ENCODE results near the gene GAS1. TPM values are rescaled to one million over a fixed set of nuclear protein-coding genes. Genes with fewer than 3 reads are reported as not detected.
A peak's percentile ranks its signal among the peaks of the same experiment; 100 is the strongest.

The GAS1 gene
- total RNA-seq, 3 donors from 2014 or later, result 2.2 to 57.3 (median 4.2) TPM

- peaks cover 10% of the 10 kb centered on the region for H3K4me1 ChIP-seq (ENCODE audit: low read depth)
- no peaks in the 10 kb centered on the region for H3K36me3 ChIP-seq (ENCODE audit: low read depth)
- intact Hi-C loops (cut with DNase I, micrococcal nuclease), result no loop called here
- no peak overlapping the region for H3K4me3 ChIP-seq
- H3K9me3 ChIP-seq, result no peaks in the 10 kb centered on the region
- TF ChIP-seq, protein P1, sequence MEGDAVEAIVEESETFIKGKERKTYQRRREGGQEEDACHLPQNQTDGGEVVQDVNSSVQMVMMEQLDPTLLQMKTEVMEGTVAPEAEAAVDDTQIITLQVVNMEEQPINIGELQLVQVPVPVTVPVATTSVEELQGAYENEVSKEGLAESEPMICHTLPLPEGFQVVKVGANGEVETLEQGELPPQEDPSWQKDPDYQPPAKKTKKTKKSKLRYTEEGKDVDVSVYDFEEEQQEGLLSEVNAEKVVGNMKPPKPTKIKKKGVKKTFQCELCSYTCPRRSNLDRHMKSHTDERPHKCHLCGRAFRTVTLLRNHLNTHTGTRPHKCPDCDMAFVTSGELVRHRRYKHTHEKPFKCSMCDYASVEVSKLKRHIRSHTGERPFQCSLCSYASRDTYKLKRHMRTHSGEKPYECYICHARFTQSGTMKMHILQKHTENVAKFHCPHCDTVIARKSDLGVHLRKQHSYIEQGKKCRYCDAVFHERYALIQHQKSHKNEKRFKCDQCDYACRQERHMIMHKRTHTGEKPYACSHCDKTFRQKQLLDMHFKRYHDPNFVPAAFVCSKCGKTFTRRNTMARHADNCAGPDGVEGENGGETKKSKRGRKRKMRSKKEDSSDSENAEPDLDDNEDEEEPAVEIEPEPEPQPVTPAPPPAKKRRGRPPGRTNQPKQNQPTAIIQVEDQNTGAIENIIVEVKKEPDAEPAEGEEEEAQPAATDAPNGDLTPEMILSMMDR (IDR thresholded peaks at IDR 0.05), result no peak
- ATAC-seq (no peak), DNase-seq (peak in 1 of 3 donors; percentile 34)
Observed at GRCh38 chr9:86943201-86944113, 3.8 kb downstream of the GAS1 start.

DNA sequence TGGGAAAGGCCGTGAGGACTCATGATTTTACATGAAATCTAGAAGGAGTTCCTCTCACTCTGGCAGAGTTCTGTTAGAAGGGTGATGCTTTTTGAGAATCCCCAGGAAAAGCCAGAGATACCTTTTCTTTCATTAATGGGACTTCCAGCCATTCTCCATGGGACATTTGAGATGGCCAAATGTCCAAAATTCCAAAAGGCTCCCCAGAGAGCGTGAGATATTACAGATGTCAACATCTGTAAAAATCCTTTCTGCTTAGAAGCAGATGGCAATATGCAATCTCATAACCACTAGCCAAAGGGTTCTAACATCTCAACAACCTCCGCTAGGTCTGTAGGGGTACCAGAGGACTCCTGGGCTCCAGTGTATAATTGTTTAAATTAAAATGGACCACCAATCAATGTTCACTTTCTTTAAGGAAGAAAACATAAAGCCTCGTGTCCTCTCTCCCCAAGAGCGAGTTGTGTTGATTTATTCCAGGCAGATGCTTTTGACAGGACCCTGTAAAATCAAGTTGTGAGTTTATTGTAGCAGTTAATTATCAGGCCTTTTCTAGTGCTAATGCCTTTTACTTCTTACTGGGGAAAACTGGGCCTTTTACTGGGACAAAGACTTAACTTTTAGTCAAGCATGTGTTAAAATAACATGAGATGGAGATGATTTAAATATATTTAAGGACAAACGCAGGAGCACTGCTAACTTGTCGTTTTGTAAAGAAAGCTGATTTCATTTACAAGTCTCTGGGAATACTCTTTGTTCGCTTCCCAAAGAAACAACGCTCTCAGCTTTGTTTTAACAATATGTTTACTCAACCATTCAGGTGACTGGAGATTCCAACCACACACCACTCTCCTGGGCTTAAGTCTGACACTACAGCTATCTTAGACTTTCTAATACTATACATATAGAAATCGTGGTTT is 4.8 kb downstream of the GAS1 start:
- intact Hi-C loops (cut with DNase I, micrococcal nuclease), result no loop called here
- ATAC-seq, result no peak

DNA sequence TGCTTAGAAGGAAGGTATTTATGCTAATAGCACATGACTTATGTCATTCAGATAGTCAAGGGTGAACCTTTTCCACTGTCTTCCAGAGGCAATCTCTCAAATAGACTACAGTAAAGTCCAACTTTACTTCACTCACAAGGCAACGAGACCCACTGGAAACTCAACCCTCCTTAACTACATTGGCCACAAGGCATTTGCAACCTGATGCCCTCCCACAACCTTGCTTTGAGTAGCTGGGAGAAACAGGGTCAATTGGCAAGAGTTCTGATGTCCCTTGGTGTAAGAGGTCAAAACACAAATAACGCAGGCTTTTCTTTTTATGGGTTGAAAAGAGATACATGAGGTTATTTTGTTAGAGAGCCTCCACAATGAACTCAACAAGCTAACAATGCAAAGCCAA is 6.1 kb downstream of the GAS1 start:
- Histone ChIP-seq H3K4me1 (ENCODE audit: low read depth) (peaks cover 10% of the 10 kb centered on the region), H3K4me3 (no peak overlapping the region), H3K9me3 (no peaks in the 10 kb centered on the region), H3K36me3 (ENCODE audit: low read depth) (no peaks in the 10 kb centered on the region)
- no peak for DNase-seq
- intact Hi-C loops (cut with DNase I, micrococcal nuclease), result no loop called here
- TF ChIP-seq, protein P1 (IDR thresholded peaks at IDR 0.05), result no peak
- ATAC-seq, result no peak

More for the DNA sequence above, 4.8 kb downstream of the GAS1 start:
- Histone ChIP-seq H3K9me3 (no peaks in the 10 kb centered on the region), H3K4me1 (ENCODE audit: low read depth) (peaks cover 10% of the 10 kb centered on the region), H3K36me3 (ENCODE audit: low read depth) (no peaks in the 10 kb centered on the region), H3K4me3 (no peak overlapping the region)
- TF ChIP-seq, protein P1 (IDR thresholded peaks at IDR 0.05), result no peak
- no peak for DNase-seq

DNA sequence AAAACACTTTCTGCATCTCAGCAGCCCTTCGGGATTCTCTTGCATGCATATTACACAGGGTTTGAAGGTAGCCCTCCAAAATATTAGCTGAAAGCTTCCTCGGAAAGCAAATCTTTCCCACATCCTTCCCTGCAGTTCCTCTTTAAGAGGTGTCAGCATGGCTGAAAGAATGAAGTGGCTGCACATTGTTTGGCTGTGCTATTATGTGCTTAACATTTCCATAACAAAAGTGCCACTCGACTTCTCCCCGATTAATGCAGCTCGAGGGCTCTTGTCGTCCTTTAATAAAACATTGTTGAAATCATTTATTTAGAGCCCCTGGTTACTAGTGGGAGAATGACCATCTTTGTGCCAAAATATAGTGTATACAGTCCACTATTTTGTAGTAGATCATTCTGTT is 6.5 kb downstream of the GAS1 start:
- TF ChIP-seq, protein P1 (IDR thresholded peaks at IDR 0.05), result no peak
- no peaks in the 10 kb centered on the region for H3K9me3 ChIP-seq
- ATAC-seq (no peak), DNase-seq (no peak)
- H3K36me3 ChIP-seq (ENCODE audit: low read depth), result no peaks in the 10 kb centered on the region
- H3K4me3 ChIP-seq, result no peak overlapping the region
- intact Hi-C loops (cut with DNase I, micrococcal nuclease), result no loop called here
- H3K4me1 ChIP-seq (ENCODE audit: low read depth), result peaks cover 8% of the 10 kb centered on the region

- H3K4me1 ChIP-seq (ENCODE audit: low read depth), result no peaks in the 10 kb centered on the region
- H3K4me3 ChIP-seq, result no peak overlapping the region
- no peaks in the 10 kb centered on the region for H3K36me3 ChIP-seq (ENCODE audit: low read depth)
- intact Hi-C loops (cut with DNase I, micrococcal nuclease), result no loop called here
- DNase-seq (no peak), ATAC-seq (no peak)
- no peaks in the 10 kb centered on the region for H3K9me3 ChIP-seq
- TF ChIP-seq, protein P1 (IDR thresholded peaks at IDR 0.05), result no peak
Observed at GRCh38 chr9:86939891-86940290, 7.4 kb downstream of the GAS1 start.

Data from mucosa of descending colon (tissue), 3 donors.